ENCODE data around the gene EPHA6.
"Not testable (repeated sequence)": the region's sequence is repeated elsewhere in the genome, so short reads cannot be mapped to it uniquely, and the experiment has no call there.

- TF ChIP-seq CTCF (IDR thresholded peaks at IDR 0.05); ATOH8 (CRISPR knock-in tag; IDR thresholded peaks at IDR 0.05; ENCODE audit: low read depth); RAD21 (conservative IDR thresholded peaks at IDR 0.05 in 1 of 2, IDR thresholded peaks at IDR 0.05 in 1 of 2); JUNB (IDR thresholded peaks at IDR 0.05); POLR2A (IDR thresholded peaks at IDR 0.05; ENCODE audit: low read length); ZFP36 (IDR thresholded peaks at IDR 0.05; ENCODE audit: borderline replicate concordance, partially characterized antibody); EP300 (IDR thresholded peaks at IDR 0.05); CBX8 (IDR thresholded peaks at IDR 0.05); MAX (IDR thresholded peaks at IDR 0.05): not testable (repeated sequence)
These were observed 806.1 kb downstream of the EPHA6 start for GRCh38 chr3:97620514-97620913.

Measured in A549 (cell line).